ENCODE results near the gene CCS. TPM values are rescaled to one million over a fixed set of nuclear protein-coding genes. Genes with fewer than 3 reads are reported as not detected.

The CCS gene
- total and polyA plus RNA-seq, 9 of the 15 experiments (the other 6 are each of a cell fraction or from before 2014, with no cell fraction given), result 1.1 to 46.6 (median 26.8) TPM

DNA sequence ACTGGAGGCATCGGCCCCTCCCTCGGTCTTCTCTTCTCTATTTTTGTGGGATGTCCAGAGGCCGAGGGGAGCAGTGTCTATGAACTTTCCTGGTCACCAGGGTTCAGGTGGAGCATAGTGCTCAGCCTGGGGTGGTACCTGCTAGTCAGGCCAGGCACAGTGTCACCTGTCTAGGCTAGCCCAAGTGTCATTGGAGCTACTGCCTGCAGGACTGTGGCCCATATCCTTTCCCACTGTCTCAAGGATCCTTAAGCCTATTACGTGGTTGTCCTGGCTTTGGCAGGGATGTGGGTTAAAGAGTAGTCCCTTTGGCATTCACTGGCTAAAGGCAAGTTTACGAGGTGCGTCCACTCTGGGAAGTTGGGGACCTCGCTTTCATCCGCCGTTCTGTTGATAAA, 32.8 kb downstream of the CCS start:
- no peak for FAIRE-seq
- TF ChIP-seq POLR2AphosphoS2 (IDR thresholded peaks at IDR 0.05; ENCODE audit: low read length) (0 out of 2 replicates have a peak, but pooled peaks have one; percentile 10), POLR2A (conservative IDR thresholded peaks at IDR 0.05) (peak; percentile 40; the same call in 1 of the 2 replicates), SUPT5H (IDR thresholded peaks at IDR 0.05) (0 out of 2 replicates have a peak, but pooled peaks have one; percentile 18), RBM22 (IDR thresholded peaks at IDR 0.05; ENCODE audit: low read depth, low read length, poor library complexity, severe bottlenecking) (no peak), POLR2AphosphoS5 (IDR thresholded peaks at IDR 0.05; ENCODE audit: control insufficient read depth, insufficient read depth, low read depth, low read length) (0 out of 2 replicates have a peak, but pooled peaks have one; percentile 26)
- ChIA-PET CTCF (ENCODE audit: low intra/inter-chr PET ratio) (no interaction called here), POLR2A (interaction anchor here (0.9 to 26.4 kb wide), 4 partner anchors 3 to 115 kb away, joined by 4 to 387 read pairs (median 196); partner anchors contain the start of genes BBS1, RBM14 and RBM4)
- no peak for DNase-seq (ENCODE audit: extremely low read depth in 1 of 4, low spot score in 3 of 4)
- intact Hi-C loops (cut with micrococcal nuclease), result no loop called here
- H3K79me2 ChIP-seq (ENCODE audit: control insufficient read depth, insufficient read depth, low read length), result peaks cover 100% of the 10 kb centered on the region
- peaks cover 99% of the 10 kb centered on the region for H3K36me3 ChIP-seq (ENCODE audit: control insufficient read depth, insufficient read depth, low read length)
- H3K9me3 ChIP-seq (replicated peaks; ENCODE audit: control insufficient read depth, insufficient read depth, low read depth, low read length), result no peaks in the 10 kb centered on the region
- ATAC-seq, result no peak
- 97% methylated on average over 6 of the region's 9 CpGs for WGBS (ENCODE audit: insufficient coverage, low coverage, missing lambda C conversion rate)
- BruUV-seq (replicated peaks), result no TSS peak
- no peak overlapping the region for H3K4me2 ChIP-seq (ENCODE audit: insufficient read depth, low read length)
- peaks cover 5 to 16% of the 10 kb centered on the region in 2 experiments; a peak in 4 of 5 replicates for H3K4me1 ChIP-seq (replicated peaks in 1 of 2; ENCODE audit: control insufficient read depth in 2 of 2, insufficient read depth in 2 of 2, low read length in 2 of 2)
- H3K4me3 ChIP-seq, result no peak overlapping the region
- no peak overlapping the region for H2AFZ ChIP-seq (ENCODE audit: low read depth, low read length)
- H4K20me1 ChIP-seq (replicated peaks; ENCODE audit: control insufficient read depth, insufficient read depth, low read length), result peaks cover 46% of the 10 kb centered on the region
- no peak overlapping the region; a peak in 1 of 4 replicates for H3K9ac ChIP-seq (ENCODE audit: insufficient read depth in 1 of 2, low read depth in 2 of 2, low read length in 2 of 2)
- no peaks in the 10 kb centered on the region for H3K9me1 ChIP-seq (ENCODE audit: control insufficient read depth, insufficient read depth, low read length)
- H3K27me3 ChIP-seq (ENCODE audit: control insufficient read depth in 2 of 2, insufficient read depth in 2 of 2, low read length in 2 of 2), result no peaks in the 10 kb centered on the region
- in situ Hi-C loops (cut with MboI), result no loop called here
- no peak overlapping the region; the same call in 2 of the 3 replicates for H3K27ac ChIP-seq (ENCODE audit: extremely low read depth, low read depth, low read length)

GRCh38 chr11:66626382-66626781, 33.4 kb downstream of the CCS start:
- H3K4me2 ChIP-seq (ENCODE audit: insufficient read depth, low read length), result no peak overlapping the region
- H3K79me2 ChIP-seq (ENCODE audit: control insufficient read depth, insufficient read depth, low read length), result peaks cover 100% of the 10 kb centered on the region
- in situ Hi-C loops (cut with MboI) (no loop called here), intact Hi-C loops (cut with micrococcal nuclease) (no loop called here)
- H3K36me3 ChIP-seq (ENCODE audit: control insufficient read depth, insufficient read depth, low read length), result peaks cover 94% of the 10 kb centered on the region
- POLR2A ChIA-PET, result interaction anchor here (0.6 to 26.4 kb wide), 3 partner anchors 4 to 135 kb away, joined by 3 to 387 read pairs (median 387); partner anchors contain the start of genes RBM14 and RBM4
- WGBS (ENCODE audit: insufficient coverage, low coverage, missing lambda C conversion rate), result 97% methylated on average over 25 of the region's 25 CpGs
- no peak overlapping the region for H3K27ac ChIP-seq (ENCODE audit: extremely low read depth, low read depth, low read length)
- no peaks in the 10 kb centered on the region for H3K27me3 ChIP-seq (ENCODE audit: control insufficient read depth in 2 of 2, insufficient read depth in 2 of 2, low read length in 2 of 2)
- H3K9me3 ChIP-seq (replicated peaks; ENCODE audit: control insufficient read depth, insufficient read depth, low read depth, low read length), result no peaks in the 10 kb centered on the region
- no peak for FAIRE-seq
- TF ChIP-seq RBFOX2 (IDR thresholded peaks at IDR 0.05; ENCODE audit: low read depth, low read length) (peak; percentile 62), ZKSCAN3 (CRISPR knock-in tag; IDR thresholded peaks at IDR 0.05) (no peak), POLR2G (IDR thresholded peaks at IDR 0.05; ENCODE audit: low read depth, low read length) (peak; percentile 67), ATF1 (CRISPR knock-in tag; IDR thresholded peaks at IDR 0.05) (no peak), ATF1 (tag; IDR thresholded peaks at IDR 0.05) (no peak), RBM22 (IDR thresholded peaks at IDR 0.05; ENCODE audit: low read depth, low read length, poor library complexity, severe bottlenecking) (peak; percentile 71)
- H2AFZ ChIP-seq (ENCODE audit: low read depth, low read length), result no peak overlapping the region
- no peaks in the 10 kb centered on the region for H3K9me1 ChIP-seq (ENCODE audit: control insufficient read depth, insufficient read depth, low read length)
- H4K20me1 ChIP-seq (replicated peaks; ENCODE audit: control insufficient read depth, insufficient read depth, low read length), result peaks cover 42% of the 10 kb centered on the region
- H3K9ac ChIP-seq (ENCODE audit: insufficient read depth in 1 of 2, low read depth in 2 of 2, low read length in 2 of 2), result no peak overlapping the region
- CTCF ChIA-PET (ENCODE audit: low intra/inter-chr PET ratio), result no interaction called here
- no peak overlapping the region for H3K4me3 ChIP-seq
- BruUV-seq (replicated peaks), result no TSS peak
- no peak for DNase-seq (ENCODE audit: extremely low read depth in 1 of 4, low spot score in 3 of 4)
- no peak for ATAC-seq
- H3K4me1 ChIP-seq (replicated peaks in 1 of 2; ENCODE audit: control insufficient read depth in 2 of 2, insufficient read depth in 2 of 2, low read length in 2 of 2), result peaks cover 0 to 16% of the 10 kb centered on the region in 2 experiments; a peak in 3 of 5 replicates
